GM19240 (cell line): ENCODE data around the gene FARP2.
"Not testable (repeated sequence)": the region's sequence is repeated elsewhere in the genome, so short reads cannot be mapped to it uniquely, and the experiment has no call there.

Experiments
- DNase-seq: peaks from one replicate; pipeline ENCODE4 v3.0.0; 2011; ENCODE audit warnings: low spot score; ENCODE audit not compliant: insufficient read length

Gene FARP2, protein sequence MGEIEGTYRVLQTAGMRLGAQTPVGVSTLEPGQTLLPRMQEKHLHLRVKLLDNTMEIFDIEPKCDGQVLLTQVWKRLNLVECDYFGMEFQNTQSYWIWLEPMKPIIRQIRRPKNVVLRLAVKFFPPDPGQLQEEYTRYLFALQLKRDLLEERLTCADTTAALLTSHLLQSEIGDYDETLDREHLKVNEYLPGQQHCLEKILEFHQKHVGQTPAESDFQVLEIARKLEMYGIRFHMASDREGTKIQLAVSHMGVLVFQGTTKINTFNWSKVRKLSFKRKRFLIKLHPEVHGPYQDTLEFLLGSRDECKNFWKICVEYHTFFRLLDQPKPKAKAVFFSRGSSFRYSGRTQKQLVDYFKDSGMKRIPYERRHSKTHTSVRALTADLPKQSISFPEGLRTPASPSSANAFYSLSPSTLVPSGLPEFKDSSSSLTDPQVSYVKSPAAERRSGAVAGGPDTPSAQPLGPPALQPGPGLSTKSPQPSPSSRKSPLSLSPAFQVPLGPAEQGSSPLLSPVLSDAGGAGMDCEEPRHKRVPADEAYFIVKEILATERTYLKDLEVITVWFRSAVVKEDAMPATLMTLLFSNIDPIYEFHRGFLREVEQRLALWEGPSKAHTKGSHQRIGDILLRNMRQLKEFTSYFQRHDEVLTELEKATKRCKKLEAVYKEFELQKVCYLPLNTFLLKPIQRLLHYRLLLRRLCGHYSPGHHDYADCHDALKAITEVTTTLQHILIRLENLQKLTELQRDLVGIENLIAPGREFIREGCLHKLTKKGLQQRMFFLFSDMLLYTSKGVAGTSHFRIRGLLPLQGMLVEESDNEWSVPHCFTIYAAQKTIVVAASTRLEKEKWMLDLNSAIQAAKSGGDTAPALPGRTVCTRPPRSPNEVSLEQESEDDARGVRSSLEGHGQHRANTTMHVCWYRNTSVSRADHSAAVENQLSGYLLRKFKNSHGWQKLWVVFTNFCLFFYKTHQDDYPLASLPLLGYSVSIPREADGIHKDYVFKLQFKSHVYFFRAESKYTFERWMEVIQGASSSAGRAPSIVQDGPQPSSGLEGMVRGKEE

GRCh38 chr2:241355983-241356870 lies at the start of gene FARP2:
Gene FARP2, plus strand, starts transcription at chr2:241356285. Its CDS starts 16,823 bp downstream, at chr2:241373108.
- peak; percentile 47 for DNase-seq

- DNase-seq = no peak
These were observed 49.0 kb upstream of the FARP2 start for GRCh38 chr2:241307055-241307454.

DNA sequence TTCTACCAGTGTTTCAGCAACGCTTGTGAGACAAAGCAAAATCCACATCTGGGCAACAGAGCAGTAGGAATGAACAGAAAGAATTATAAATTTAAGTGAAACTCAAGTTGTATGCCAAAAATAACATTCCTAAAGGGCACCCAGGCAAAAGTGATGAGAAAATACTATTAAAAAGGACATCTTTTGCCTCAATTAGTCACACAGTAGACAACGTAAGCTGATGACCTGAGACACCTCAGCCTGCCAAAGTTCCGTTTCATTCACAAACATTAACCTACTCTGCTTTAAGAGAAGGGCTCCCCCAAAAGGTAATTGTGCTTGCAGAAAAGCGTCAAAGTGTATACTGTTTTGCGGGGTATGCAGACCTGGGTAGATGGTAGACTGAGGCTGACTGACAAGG lies 47.8 kb upstream of the FARP2 start:
- no peak for DNase-seq

DNA sequence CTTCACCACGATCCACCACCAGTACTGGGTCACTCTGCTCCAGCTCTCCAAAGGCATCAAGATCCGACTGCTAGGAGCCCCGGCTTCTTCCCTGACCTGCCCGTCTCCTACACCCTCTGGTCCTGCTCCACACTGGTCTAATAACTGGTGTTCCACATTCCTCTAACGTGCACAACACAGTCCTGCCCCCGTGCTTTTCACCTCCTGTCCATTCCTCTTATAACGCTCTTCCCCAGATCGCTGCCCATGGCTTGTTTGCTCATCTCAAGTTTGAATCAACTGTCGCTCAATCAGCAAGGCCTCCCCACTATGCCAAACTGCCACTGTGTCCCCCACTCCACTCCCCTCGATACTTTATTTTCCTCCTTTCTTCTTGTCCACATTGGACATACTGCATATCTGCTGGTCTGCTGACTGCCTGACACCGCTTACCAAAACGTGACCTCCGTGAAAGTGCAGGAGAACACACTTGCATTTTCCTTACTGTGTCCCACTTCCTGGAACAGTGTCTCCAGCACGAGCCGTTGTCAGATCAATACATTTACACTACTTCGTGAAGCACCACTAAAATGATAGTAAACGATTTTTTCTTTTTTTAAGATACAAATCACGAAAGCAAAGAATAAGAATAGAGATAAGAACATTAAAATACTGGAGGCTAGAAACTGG lies 47.1 kb upstream of the FARP2 start:
- no peak for DNase-seq

DNA sequence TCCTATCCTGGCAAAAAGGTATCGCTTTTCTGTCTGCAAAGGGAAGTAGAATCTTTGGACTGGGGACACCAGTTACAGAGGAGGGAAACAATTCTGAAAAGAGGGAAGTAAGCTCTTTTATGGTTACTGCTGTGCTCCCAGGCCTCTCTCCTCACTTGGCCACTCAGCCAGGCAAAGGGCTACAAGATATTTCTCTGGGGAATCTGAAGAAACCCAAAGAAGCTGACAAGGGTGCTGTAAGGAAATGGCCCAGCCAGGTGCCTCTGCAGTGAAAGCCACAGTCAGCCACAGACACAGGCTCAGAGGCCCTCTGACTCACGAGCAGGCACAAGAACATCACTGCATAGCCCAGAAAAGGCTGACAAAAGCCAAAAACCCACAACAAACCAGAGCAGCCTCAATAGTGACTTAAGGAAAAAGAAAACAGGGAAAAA lies 46.4 kb upstream of the FARP2 start:
- peak; percentile 18 for DNase-seq

GRCh38 chr2:241310917-241311566 lies 45.0 kb upstream of the FARP2 start:
- no peak for DNase-seq

GRCh38 chr2:241312082-241312481 lies 44.0 kb upstream of the FARP2 start:
- no peak for DNase-seq

DNA sequence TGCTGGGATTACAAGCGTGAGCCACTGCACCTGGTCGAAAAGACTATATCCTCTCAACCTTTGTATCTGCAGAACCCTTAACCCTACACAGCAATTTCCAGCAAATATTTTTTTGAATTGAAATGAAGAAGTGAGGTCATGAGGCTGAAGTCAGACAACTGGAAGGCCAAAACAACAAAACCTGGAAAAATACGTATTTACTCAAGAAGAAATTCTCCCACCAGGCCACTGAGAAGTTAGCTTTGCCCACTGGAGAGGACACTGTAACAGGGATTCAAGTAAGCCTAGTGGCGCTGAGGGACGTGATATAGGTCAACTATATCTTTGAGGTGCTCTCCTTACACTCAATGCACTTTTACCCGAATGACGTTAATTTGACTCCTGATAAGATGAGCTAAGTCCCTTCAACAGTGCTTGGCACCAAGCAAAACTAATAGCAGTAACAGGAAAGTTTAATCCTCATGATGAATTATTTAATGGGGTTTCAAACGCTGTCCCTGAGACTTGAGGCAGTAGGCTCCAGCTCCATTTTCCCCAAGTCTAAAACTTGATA lies 42.5 kb upstream of the FARP2 start:
- DNase-seq = no peak

DNA sequence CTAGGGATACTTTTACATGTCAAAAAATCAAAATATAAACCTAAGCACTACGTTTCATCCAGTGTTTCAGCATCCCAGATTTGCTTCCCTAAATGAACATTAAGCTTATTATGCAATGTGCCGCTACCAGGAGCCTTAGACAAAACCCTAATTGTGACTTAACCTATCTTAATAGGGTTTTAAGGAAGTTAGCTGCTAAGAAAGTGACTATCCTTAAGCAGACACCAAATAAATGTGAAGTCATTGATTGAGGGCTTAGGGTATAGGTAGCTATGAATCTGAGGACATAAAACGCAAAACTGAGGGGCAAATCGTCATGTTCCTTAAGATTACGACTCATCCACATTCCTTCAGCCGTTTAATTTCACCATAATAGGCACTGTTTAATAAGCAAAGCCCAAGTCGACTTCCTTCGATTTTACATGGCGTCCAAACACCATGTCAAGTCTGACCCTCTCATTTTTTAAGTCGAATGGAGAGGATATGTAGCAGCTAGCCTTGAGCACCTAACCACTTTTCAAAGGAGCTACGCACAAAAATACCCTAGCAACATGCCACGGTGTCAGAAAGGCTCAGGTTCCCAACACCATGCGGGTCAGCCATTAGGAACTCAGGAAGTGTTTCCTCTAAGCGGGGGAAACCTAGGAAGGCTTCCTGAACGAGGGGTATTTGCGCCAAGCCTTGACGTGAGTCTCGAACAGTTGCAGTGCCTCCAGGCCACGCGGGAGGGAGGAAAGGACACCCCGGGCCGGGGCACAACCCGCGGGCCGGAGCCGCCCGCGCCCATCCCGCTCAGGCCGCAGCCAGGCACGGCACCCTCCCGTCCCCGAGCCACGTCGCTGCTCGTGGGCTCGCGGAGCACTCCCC lies 41.6 kb upstream of the FARP2 start:
- no peak for DNase-seq

DNA sequence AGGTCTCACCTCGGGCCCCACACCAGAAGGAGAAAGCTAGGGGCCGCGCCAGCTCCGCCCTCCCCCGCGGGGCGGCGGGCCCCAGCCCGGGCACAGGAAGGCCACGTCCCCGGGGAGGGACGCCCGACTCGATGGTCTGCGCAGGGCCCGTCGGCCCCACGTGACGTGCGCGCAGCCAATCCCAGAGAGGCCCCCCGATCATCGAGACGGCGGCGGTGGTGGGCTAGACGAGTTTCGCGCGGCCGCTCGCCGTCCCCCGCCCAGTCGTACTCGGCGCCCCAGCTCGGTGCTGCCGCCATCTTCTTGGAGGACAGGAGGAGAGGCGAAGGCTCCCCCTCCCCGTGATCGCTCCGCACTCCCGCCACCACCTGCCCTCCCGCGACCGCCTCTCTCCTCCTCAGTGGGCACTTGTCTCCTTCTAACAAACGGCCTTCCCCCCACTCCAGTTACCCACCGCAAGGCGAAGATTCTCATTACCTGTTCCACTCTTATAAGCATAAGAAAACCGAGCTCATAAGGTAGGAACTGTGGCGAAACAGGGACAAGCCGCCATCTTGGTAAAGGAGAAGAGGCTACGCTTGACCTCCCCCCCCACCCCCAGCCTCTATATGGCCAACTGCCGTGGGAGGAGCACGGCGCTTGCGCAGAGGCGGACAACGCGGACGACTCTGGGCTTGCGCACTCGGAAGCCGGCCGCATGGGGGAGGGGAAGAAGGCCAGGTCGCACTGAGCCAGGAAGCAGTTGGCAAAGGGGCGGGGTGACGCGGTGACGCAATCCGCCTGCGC lies 40.8 kb upstream of the FARP2 start, which contains the start of gene HDLBP:
TSS of gene HDLBP (minus strand) at position 580 of the 786 bp plus-strand sequence. CDS start 48,803 bp downstream, outside the sequence.
- DNase-seq = peak; percentile 86

DNA sequence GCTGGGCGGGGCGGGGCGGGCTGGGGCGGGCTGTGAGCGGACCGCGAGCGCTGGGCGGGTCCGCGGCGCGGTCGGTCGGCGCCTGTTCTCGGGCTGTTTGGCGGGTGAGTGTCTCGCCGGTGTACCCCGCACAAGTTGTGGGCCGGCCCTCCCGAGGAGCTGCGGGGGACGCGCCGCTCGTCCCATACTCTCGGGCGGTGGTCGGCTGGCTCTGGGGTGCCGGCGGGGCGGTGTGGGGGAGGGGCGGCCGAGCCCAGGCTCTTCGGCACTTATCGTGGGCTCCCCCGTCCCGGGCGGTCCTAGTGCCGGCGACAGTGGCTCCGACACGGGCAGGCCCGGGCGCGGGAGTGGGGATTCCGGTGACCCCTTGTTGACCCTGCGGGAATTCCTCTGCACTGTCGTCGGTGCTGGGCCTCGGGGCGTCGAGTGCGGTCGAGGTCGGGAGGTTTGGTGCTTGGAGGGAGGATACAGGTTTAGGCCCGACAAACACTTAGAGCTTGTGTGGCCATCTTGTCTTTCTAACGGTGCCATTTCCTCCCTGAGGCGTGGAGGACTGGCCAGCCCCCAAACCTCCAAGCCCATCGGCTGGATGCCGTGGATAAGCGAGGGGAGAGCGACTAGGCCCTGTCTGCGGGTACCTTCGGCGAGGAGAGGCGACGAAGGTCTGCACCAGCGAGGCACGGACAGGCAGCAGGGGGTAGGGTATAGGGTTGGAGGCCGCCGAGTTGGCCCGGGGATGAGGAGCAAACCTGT lies 40.0 kb upstream of the FARP2 start, which contains the start of gene SEPTIN2:
TSS of gene SEPTIN2 (plus strand) at position 47 of the 753 bp plus-strand sequence. CDS start 8,308 bp downstream, outside the sequence.
- no peak for DNase-seq

- no peak for DNase-seq
These were observed 39.3 kb upstream of the FARP2 start for GRCh38 chr2:241316825-241317224.

DNA sequence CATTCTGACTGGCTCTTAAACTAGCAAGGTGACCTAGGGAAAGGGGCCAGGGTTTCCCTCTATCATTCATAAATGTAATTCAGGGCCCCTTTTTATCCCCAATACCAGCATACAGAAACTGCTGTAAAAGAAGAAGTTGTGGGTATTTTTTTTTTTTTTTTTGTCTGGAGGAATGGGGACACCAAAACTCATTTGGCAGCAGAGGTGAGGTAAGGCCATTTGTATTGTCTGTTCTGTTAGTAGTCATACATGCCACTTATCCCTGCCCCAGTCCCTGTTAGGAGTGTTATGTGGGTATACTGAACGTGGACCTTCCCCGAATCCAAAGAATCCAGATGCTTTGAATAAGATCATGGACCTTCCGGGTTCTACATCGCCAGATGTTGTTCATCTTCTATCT lies 38.7 kb upstream of the FARP2 start:
- DNase-seq = no peak

DNA sequence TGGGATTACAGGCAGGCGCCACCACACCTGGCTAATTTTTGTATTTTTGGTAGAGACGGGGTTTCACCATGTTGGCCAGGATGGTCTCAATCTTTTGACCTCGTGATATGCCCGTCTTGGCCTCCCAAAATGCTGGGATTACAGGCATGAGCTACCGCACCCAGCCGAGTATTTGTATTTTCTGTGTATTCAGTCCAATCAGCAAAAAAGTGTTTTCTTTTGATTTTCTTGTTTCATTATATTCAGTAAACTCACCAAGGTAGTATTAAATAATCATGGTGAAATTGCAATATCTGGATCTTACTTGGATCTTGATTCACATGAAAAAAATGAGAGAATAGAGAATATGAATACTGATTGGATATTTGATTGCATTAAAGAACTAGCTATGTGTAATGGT lies 37.3 kb upstream of the FARP2 start:
- DNase-seq = not testable (repeated sequence)

DNA sequence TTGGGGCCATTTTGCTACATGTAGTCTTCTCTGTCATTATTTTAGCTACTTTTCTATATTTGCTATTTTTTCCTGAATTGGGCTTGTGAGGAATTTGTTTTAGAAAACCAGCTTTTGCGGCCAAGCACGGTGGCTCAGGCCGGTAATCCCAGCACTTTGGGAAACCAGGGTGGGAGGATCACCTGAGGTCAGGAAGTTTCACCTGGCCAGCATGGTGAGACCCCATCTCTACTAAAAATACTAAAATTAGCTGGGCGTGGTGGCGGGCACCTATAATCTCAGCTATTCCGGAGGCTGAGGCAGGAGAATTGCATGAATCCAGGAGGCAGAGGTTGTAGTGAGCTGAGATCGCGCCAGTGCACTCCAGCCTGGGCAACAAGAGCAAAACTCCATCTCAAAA lies 35.7 kb upstream of the FARP2 start:
- DNase-seq = no peak

- no peak for DNase-seq
These were observed 35.1 kb upstream of the FARP2 start for GRCh38 chr2:241321033-241321432.

GRCh38 chr2:241321886-241322285 lies 34.2 kb upstream of the FARP2 start:
- DNase-seq = no peak
